ENCODE measurements around the gene KATNB1. TPM values are rescaled to one million over a fixed set of nuclear protein-coding genes. Genes with fewer than 3 reads are reported as not detected.

Gene KATNB1
- total RNA-seq, 4 donors from 2014 or later, result 16.8 to 30.2 (median 21.0) TPM

DNA sequence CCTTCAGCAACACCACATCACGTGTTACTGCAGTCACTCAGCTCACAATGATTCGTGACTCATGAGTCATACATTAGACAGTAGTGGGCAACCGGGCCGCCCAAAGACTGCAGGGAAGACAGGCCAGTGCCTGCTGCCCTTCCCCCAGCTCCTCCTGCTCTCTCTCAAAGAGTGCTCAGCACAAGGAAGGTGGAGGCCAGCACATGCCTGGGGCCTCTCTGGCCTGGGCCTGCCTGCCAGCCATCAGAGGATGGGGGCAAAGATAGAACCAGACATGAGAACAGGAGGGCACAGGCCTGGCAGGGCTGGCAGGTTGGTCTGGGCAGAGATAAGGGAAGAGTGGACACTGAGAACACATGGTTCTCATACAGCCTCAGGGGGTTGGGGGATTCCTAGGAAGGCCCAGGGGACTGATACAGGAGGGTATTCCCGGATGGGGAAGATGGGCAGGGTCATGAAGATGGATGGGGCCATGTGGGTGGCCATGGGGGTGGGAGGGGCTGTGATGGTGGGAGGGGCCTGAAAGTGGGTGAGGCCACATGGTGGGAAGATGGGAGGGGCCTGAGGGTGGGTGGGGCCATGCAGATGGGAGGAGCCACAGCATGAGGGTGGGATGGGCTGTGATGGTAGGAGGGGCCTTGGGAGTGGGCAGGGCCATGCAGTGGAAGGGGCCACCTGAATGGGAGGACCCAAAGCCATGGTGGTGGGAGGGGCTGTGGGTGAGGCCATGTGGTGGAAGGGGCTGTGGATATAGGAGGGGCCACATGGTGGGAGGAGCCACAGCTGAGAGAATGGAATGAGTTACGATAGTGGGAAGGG lies 29.0 kb downstream of the KATNB1 start:
- DNase-seq, result no peak
- Histone ChIP-seq H3K4me1 (peaks cover 0 to 16% (median 14%) of the 10 kb centered on the region in 3 donors), H3K27ac (no peak overlapping the region), H3K27me3 (no peaks in the 10 kb centered on the region), H3K9me3 (no peaks in the 10 kb centered on the region), H3K4me3 (no peak overlapping the region), H3K36me3 (peaks cover 0 to 90% (median 13%) of the 10 kb centered on the region in 3 donors)
- whole genome bisulfite sequencing, 2 donors, result 45 to 61% methylated on average over 2 to 3 of the region's 6 CpGs
- intact Hi-C loops (cut with DNase I), result no loop called here
- TF ChIP-seq, protein P1, sequence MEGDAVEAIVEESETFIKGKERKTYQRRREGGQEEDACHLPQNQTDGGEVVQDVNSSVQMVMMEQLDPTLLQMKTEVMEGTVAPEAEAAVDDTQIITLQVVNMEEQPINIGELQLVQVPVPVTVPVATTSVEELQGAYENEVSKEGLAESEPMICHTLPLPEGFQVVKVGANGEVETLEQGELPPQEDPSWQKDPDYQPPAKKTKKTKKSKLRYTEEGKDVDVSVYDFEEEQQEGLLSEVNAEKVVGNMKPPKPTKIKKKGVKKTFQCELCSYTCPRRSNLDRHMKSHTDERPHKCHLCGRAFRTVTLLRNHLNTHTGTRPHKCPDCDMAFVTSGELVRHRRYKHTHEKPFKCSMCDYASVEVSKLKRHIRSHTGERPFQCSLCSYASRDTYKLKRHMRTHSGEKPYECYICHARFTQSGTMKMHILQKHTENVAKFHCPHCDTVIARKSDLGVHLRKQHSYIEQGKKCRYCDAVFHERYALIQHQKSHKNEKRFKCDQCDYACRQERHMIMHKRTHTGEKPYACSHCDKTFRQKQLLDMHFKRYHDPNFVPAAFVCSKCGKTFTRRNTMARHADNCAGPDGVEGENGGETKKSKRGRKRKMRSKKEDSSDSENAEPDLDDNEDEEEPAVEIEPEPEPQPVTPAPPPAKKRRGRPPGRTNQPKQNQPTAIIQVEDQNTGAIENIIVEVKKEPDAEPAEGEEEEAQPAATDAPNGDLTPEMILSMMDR (IDR thresholded peaks at IDR 0.05), result no peak
- no peak for TF ChIP-seq POLR2A (IDR thresholded peaks at IDR 0.05)

DNA sequence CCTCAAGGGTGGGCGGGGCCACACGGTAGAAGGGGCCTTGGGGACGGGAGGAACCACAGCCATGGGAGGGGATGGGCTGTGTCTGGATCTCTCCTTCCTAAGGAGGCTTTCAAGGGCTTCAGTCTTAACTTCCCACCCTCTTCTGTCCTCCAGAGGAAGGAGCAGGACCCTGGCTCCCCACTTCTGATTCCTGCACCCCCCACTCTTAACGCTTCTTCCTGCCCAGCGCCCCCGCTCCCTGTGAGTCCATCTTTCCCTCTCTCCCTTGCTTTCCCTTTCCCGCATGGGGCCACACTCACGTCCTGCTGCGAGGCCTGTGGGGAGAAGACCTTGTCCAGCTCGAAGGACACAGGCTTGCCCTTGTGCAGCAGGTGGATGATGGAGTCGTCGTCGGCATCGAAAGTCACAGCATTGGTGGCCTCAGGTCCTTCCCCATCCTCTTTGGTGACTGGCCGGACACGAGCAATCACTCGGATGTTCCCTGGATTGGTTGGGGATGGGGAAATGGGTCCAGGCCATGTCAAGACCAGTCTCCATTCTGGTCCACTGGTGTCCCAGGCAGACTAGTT lies 29.7 kb downstream of the KATNB1 start:
- Histone ChIP-seq H3K9me3 (no peaks in the 10 kb centered on the region), H3K36me3 (peaks cover 0 to 90% (median 19%) of the 10 kb centered on the region in 3 donors), H3K27ac (no peak overlapping the region), H3K4me1 (peaks cover 0 to 9% (median 7%) of the 10 kb centered on the region in 3 donors), H3K4me3 (no peak overlapping the region), H3K27me3 (no peaks in the 10 kb centered on the region)
- 88 to 89% methylated on average over 17 of the region's 17 CpGs for WGBS, 2 donors
- no peak for DNase-seq
- intact Hi-C loops (cut with DNase I), result no loop called here
- TF ChIP-seq POLR2A (IDR thresholded peaks at IDR 0.05), result no peak
- TF ChIP-seq, protein P1 (IDR thresholded peaks at IDR 0.05), result no peak

DNA sequence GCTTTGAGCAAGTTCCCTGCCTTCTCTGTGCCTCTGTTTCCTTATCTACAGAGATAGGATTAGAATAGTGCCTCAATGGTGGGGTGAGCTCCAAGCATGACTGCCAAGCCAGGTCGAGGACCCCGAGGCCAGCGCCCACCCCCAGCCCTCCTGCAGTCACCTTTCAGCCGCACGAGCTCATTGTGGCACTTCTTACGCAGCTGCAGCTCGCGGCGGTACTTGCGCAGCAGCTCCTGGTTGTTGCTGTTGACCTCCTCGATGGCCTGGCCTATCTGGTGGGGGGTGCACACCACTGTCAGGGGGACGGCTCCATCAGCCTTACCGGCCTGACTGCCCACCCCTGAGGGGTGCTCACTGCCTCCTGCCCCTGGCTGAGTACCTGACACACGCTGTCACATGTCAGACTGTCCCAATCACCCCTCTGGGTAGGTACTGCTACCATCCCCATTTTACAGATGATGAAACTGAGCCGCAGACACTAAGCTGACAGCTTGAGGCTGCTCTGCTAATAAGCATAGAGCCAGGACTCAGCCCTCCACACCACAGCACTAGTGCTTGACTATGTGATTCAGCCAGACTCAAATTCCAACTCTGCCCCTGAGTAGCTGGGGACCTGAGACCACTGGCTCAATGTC lies 31.3 kb downstream of the KATNB1 start:
- no peaks in the 10 kb centered on the region for H3K9me3 ChIP-seq
- no peak for DNase-seq
- intact Hi-C loops (cut with DNase I), result no loop called here
- peaks cover 0 to 90% (median 27%) of the 10 kb centered on the region in 3 donors for H3K36me3 ChIP-seq
- H3K27me3 ChIP-seq, result no peaks in the 10 kb centered on the region
- no peak overlapping the region for H3K27ac ChIP-seq
- peaks cover 0 to 8% (median 6%) of the 10 kb centered on the region in 3 donors for H3K4me1 ChIP-seq
- TF ChIP-seq POLR2A (IDR thresholded peaks at IDR 0.05), result no peak
- TF ChIP-seq, protein P1 (IDR thresholded peaks at IDR 0.05), result no peak
- 90 to 92% methylated on average over 4 to 6 of the region's 15 CpGs for WGBS, 2 donors
- H3K4me3 ChIP-seq, result no peak overlapping the region

- TF ChIP-seq POLR2A (IDR thresholded peaks at IDR 0.05), result no peak
- TF ChIP-seq, protein P1 (IDR thresholded peaks at IDR 0.05), result no peak
Observed at GRCh38 chr16:57769541-57770145, 34.1 kb downstream of the KATNB1 start.

More at GRCh38 chr16:57769541-57770145, 34.1 kb downstream of the KATNB1 start:
- Histone ChIP-seq H3K4me1 (peaks cover 0 to 1% (median 0%) of the 10 kb centered on the region in 3 donors), H3K9me3 (no peaks in the 10 kb centered on the region), H3K27ac (no peak overlapping the region), H3K27me3 (no peaks in the 10 kb centered on the region), H3K4me3 (no peak overlapping the region), H3K36me3 (peaks cover 0 to 88% (median 27%) of the 10 kb centered on the region in 3 donors)
- WGBS, 2 donors, result 97% methylated on average over 13 of the region's 22 CpGs; no CpG with 5 or more reads in 1 of the 2 donors
- DNase-seq, result no peak
- intact Hi-C loops (cut with DNase I), result no loop called here
